H9 (cell line): Measurements from ENCODE around the gene ZFTA. TPM values are rescaled to one million over a fixed set of nuclear protein-coding genes. Genes with fewer than 3 reads are reported as not detected.
A peak's percentile ranks its signal among the peaks of the same experiment; 100 is the strongest.

Experiments used
- DNase-seq: peaks from one replicate; pipeline ENCODE4 v3.0.0-alpha.2; 2017
- H2AFZ ChIP-seq: one replicate; pipeline ENCODE4 v1.6.1; 2013; ENCODE audit warnings: mild to moderate bottlenecking, low read length, control low read depth, moderate library complexity
- H2AK5ac ChIP-seq: 2 replicates; pipeline ENCODE4 v1.6.1; 2013; ENCODE audit warnings: low read length, control low read depth, mixed read lengths; ENCODE audit not compliant: insufficient read length
- H2BK120ac ChIP-seq: one replicate; pipeline ENCODE4 v1.6.1; 2013; ENCODE audit warnings: low read depth, mild to moderate bottlenecking, low read length, control low read depth, inconsistent platforms; ENCODE audit not compliant: poor library complexity, severe bottlenecking
- H2BK12ac ChIP-seq: 2 replicates; pipeline ENCODE4 v1.6.1; 2013; ENCODE audit warnings: low read length, control low read depth, mixed read lengths, low read depth; ENCODE audit not compliant: insufficient read length
- H2BK15ac ChIP-seq: 2 replicates; pipeline ENCODE4 v1.6.1; 2013; ENCODE audit warnings: low read depth, low read length, control low read depth
- H2BK20ac ChIP-seq: one replicate; pipeline ENCODE4 v1.6.1; 2013; ENCODE audit warnings: low read depth, mild to moderate bottlenecking, low read length, control low read depth, inconsistent platforms; ENCODE audit not compliant: poor library complexity, severe bottlenecking
- H2BK5ac ChIP-seq: 2 replicates; pipeline ENCODE4 v1.6.1; 2013; ENCODE audit warnings: low read length, control low read depth, mixed read lengths; ENCODE audit not compliant: insufficient read length
- H3K14ac ChIP-seq: 2 replicates; pipeline ENCODE4 v1.6.1; 2013; ENCODE audit warnings: low read length, control low read depth; ENCODE audit not compliant: insufficient read depth
- H3K18ac ChIP-seq: 2 replicates; pipeline ENCODE4 v1.6.1; 2013; ENCODE audit warnings: low read depth, mild to moderate bottlenecking, mixed read lengths, low read length, control low read depth; ENCODE audit not compliant: insufficient read length
- H3K23ac ChIP-seq: 2 replicates; pipeline ENCODE4 v1.6.1; 2013; ENCODE audit warnings: low read length, control low read depth, mixed read lengths, low read depth; ENCODE audit not compliant: insufficient read length
- H3K23me2 ChIP-seq: 2 replicates; pipeline ENCODE4 v1.6.1; 2013; ENCODE audit warnings: low read depth, mild to moderate bottlenecking, mixed read lengths, low read length, control low read depth; ENCODE audit not compliant: insufficient read length, poor library complexity, severe bottlenecking
- H3K27ac ChIP-seq: 2 replicates; pipeline ENCODE4 v1.5.1; 2013; ENCODE audit warnings: low read length, control low read depth, mixed read lengths, low read depth; ENCODE audit not compliant: insufficient read length
- H3K27me3 ChIP-seq: 2 replicates; pipeline ENCODE4 v1.6.1; 2013; ENCODE audit warnings: low read length, control low read depth, inconsistent platforms; ENCODE audit not compliant: insufficient read depth
- H3K4ac ChIP-seq: 2 replicates; pipeline ENCODE4 v1.6.1; 2013; ENCODE audit warnings: low read depth, mild to moderate bottlenecking, control low read depth, inconsistent platforms, low read length, moderate library complexity
- H3K4me1 ChIP-seq: 2 replicates; pipeline ENCODE4 v1.6.1; 2013; ENCODE audit warnings: low read length, control low read depth, inconsistent platforms; ENCODE audit not compliant: insufficient read depth
- H3K4me2 ChIP-seq: 2 replicates; pipeline ENCODE4 v1.6.1; 2013; ENCODE audit warnings: low read length, control low read depth, mixed read lengths; ENCODE audit not compliant: insufficient read length, insufficient read depth
- H3K56ac ChIP-seq: 2 replicates; pipeline ENCODE4 v1.6.1; 2013; ENCODE audit warnings: low read depth, mild to moderate bottlenecking, mixed read lengths, low read length, control low read depth; ENCODE audit not compliant: insufficient read length
- H3K79me1 ChIP-seq: 2 replicates; pipeline ENCODE4 v1.6.1; 2013; ENCODE audit warnings: low read depth, mild to moderate bottlenecking, moderate library complexity, low read length, control low read depth, inconsistent platforms; ENCODE audit not compliant: insufficient read depth, poor library complexity, severe bottlenecking
- H3K79me2 ChIP-seq: 2 replicates; pipeline ENCODE4 v1.6.1; 2013; ENCODE audit warnings: low read length, control low read depth, inconsistent platforms; ENCODE audit not compliant: insufficient read depth
- H3K9ac ChIP-seq: 2 replicates; pipeline ENCODE4 v1.6.1; 2013; ENCODE audit warnings: low read length, control low read depth, mixed read lengths; ENCODE audit not compliant: insufficient read length; ENCODE audit errors: extremely low read depth
- H3K9me3 ChIP-seq: one replicate; pipeline ENCODE4 v1.6.1; 2013; ENCODE audit warnings: low read depth, low read length, inconsistent platforms; ENCODE audit not compliant: control insufficient read depth
- H3T11ph ChIP-seq: one replicate; pipeline ENCODE4 v1.6.1; 2013; ENCODE audit warnings: mild to moderate bottlenecking, low read length, control low read depth, inconsistent platforms
- H4K20me1 ChIP-seq: one replicate; pipeline ENCODE4 v1.6.1; 2013; ENCODE audit not compliant: control insufficient read depth, insufficient read length, insufficient read depth
- H4K5ac ChIP-seq: 2 replicates; pipeline ENCODE4 v1.6.1; 2013; ENCODE audit warnings: low read depth, mild to moderate bottlenecking, mixed read lengths, low read length, control low read depth; ENCODE audit not compliant: insufficient read length
- H4K8ac ChIP-seq: replicated peaks from 2 replicates; pipeline ENCODE4 v1.6.1; 2013; ENCODE audit warnings: low read length, control low read depth, mixed read lengths, low read depth; ENCODE audit not compliant: insufficient read length
- H4K91ac ChIP-seq: 2 replicates; pipeline ENCODE4 v1.6.1; 2013; ENCODE audit warnings: low read depth, mild to moderate bottlenecking, moderate library complexity, mixed read lengths, low read length, control low read depth; ENCODE audit not compliant: insufficient read length
- H3K27ac Mint-ChIP-seq, 3 experiments: 2 replicates in 2 of 3; 3 replicates in 1 of 3; pipeline ENCODE4 v1.8.0; 2020 to 2021; ENCODE audit warnings: mixed read lengths in 3 of 3, mild to moderate bottlenecking in 1 of 3, moderate library complexity in 1 of 3
- H3K27me3 Mint-ChIP-seq: 2 replicates; pipeline ENCODE4 v1.8.0; 2021; ENCODE audit warnings: low read depth, mild to moderate bottlenecking, moderate library complexity, mixed read lengths
- H3K36me3 Mint-ChIP-seq, 3 experiments: 2 replicates in 2 of 3; 3 replicates in 1 of 3; pipeline ENCODE4 v1.8.0; 2020 to 2021; ENCODE audit warnings: low read depth in 3 of 3, mixed read lengths in 3 of 3; ENCODE audit not compliant: insufficient read depth in 1 of 3
- H3K4me1 Mint-ChIP-seq, 2 experiments: 2 replicates each; pipeline ENCODE4 v1.8.0; 2020; ENCODE audit warnings: mixed read lengths in 2 of 2
- H3K4me3 Mint-ChIP-seq, 2 experiments: 2 replicates in 1 of 2; 3 replicates in 1 of 2; pipeline ENCODE4 v1.8.0; 2020 to 2021; ENCODE audit warnings: mild to moderate bottlenecking in 2 of 2, mixed read lengths in 2 of 2, moderate library complexity in 1 of 2
- H3K9me3 Mint-ChIP-seq, 2 experiments: 2 replicates in 1 of 2; 3 replicates in 1 of 2; pipeline ENCODE4 v1.8.0; 2020; ENCODE audit warnings: mild to moderate bottlenecking in 2 of 2, mixed read lengths in 2 of 2, moderate library complexity in 1 of 2
- WGBS: extraction: QIAGEN DNeasy Blood & Tissue Kit; methylation state at CpG from one replicate; pipeline ENCODE4 v1.1.7; 2013; ENCODE audit warnings: missing lambda C conversion rate, low lambda C conversion rate, mixed read lengths; ENCODE audit not compliant: insufficient read length; ENCODE audit errors: extremely low coverage; 5-methylcytosine and 5-hydroxymethylcytosine counted together
- total RNA-seq: library from RNA; stranded (reverse); gene quantifications from 2 replicates; pipeline ENCODE4 v1.2.1, GENCODE V29; 2021
- TF ChIP-seq, protein P1 (sequence below): fragments of 200-600 bp; sonication (generic); conservative IDR thresholded peaks from 3 replicates; pipeline ENCODE4 v1.8.0; 2021; ENCODE audit warnings: antibody characterized with exemption, mild to moderate bottlenecking

Gene ZFTA
- total RNA-seq, 1 experiment from 2014 or later = 48.2 TPM

DNA sequence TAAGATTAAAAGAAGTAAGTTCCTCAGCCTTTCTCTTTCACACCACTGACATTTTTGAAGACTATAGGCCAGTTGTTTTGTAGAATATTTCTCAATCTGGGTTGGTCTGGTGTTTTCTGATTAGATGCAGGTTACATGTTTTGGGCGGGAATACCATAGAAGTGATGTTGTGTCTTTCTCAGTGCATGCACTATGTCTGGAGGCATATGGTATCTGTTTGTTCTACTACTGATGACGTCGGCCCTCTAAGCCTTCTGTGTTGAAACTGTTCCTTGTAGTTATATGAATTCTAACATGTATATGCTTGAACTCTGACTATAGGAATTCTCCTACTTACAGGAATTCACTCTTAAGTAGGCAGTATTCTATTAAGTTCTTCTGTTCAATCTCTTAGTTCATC is 21.6 kb downstream of the ZFTA start:
- Histone ChIP-seq H2BK15ac (no peak overlapping the region), H3K4me2 (no peak overlapping the region), H3K14ac (no peak overlapping the region), H3T11ph (no peak overlapping the region), H3K56ac (no peak overlapping the region), H3K27me3 (no peaks in the 10 kb centered on the region), H3K4me1 (peaks cover 4% of the 10 kb centered on the region; the same call in 1 of the 2 replicates), H4K5ac (no peak overlapping the region), H3K18ac (no peak overlapping the region), H3K23ac (no peak overlapping the region), H3K79me1 (peaks cover 4% of the 10 kb centered on the region), H3K79me2 (peaks cover 2% of the 10 kb centered on the region; the same call in 1 of the 2 replicates), H2BK5ac (no peak overlapping the region), H3K27ac (no peak overlapping the region), H2BK120ac (no peak overlapping the region), H2BK12ac (no peak overlapping the region), H2AFZ (no peak overlapping the region), H3K9me3 (no peaks in the 10 kb centered on the region), H3K4ac (no peak overlapping the region), H3K23me2 (no peaks in the 10 kb centered on the region), H4K91ac (no peak overlapping the region), H4K20me1 (no peaks in the 10 kb centered on the region), H4K8ac (no peak overlapping the region), H3K9ac (no peak overlapping the region), H2BK20ac (no peak overlapping the region), H2AK5ac (no peak overlapping the region)
- no peak overlapping the region for H3K4me3 Mint-ChIP-seq
- peaks cover 15 to 19% of the 10 kb centered on the region in 2 experiments for H3K4me1 Mint-ChIP-seq
- no peaks in the 10 kb centered on the region for H3K27me3 Mint-ChIP-seq
- H3K27ac Mint-ChIP-seq = peak overlapping the region in 1 of 3 experiments; percentile 76; a peak in 2 of 7 replicates
- peaks cover under 1 to 36% (median 23%) of the 10 kb centered on the region in 3 experiments; a peak in 6 of 7 replicates for H3K36me3 Mint-ChIP-seq
- H3K9me3 Mint-ChIP-seq = no peaks in the 10 kb centered on the region
- no CpG with 5 or more reads among the region's 3 CpGs for WGBS
- TF ChIP-seq, protein P1, sequence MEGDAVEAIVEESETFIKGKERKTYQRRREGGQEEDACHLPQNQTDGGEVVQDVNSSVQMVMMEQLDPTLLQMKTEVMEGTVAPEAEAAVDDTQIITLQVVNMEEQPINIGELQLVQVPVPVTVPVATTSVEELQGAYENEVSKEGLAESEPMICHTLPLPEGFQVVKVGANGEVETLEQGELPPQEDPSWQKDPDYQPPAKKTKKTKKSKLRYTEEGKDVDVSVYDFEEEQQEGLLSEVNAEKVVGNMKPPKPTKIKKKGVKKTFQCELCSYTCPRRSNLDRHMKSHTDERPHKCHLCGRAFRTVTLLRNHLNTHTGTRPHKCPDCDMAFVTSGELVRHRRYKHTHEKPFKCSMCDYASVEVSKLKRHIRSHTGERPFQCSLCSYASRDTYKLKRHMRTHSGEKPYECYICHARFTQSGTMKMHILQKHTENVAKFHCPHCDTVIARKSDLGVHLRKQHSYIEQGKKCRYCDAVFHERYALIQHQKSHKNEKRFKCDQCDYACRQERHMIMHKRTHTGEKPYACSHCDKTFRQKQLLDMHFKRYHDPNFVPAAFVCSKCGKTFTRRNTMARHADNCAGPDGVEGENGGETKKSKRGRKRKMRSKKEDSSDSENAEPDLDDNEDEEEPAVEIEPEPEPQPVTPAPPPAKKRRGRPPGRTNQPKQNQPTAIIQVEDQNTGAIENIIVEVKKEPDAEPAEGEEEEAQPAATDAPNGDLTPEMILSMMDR = no peak
- no peak for DNase-seq
